NCI-H1105 treated with DMSO at 0.1 percent for 48 hours (cell line): ENCODE results near the gene PDE7B.
"Not testable (repeated sequence)": the region's sequence is repeated elsewhere in the genome, so short reads cannot be mapped to it uniquely, and the experiment has no call there.

Experiments
- DNase-seq: peaks from one replicate; lab custom pipeline; 2025; lab: John Stamatoyannopoulos, UW

The PDE7B gene

DNA sequence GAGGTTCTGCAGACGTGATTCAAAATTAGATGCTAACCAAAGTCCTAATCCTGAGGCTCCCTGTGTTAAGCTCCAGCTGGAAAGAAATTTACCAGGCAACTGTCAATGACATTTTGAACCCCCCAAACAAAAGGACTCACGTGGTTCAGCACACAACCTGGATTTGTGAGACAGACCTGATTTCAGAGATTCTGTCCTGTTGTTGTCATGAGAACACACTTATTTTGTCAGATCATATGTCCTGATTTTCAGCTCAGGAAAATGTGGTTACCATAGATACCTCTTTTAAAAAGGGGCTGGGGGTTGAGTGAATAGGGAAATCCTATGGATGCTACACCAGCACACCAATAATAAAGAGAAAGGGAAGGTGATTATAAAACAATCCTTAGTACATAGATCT is 337.0 kb downstream of the PDE7B start:
- no peak for DNase-seq

DNA sequence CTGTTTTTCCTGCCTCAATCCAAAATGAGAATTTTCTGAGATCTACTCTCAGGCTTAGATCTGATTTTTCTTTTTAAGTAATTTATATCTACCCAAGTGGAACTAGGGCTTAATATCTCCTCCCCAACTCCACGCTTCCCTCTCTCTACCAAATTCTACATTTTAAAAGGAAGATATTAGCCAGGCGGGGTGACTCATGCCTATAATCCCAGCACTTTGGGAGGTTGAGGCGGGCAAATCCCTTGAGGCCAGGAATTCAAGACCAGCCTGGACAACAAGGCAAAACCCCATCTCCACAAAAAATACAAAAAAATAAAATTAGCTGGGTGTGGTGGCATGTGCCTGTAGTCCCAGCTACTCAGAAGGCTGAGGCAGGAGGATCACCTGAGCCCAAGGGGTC is 337.6 kb downstream of the PDE7B start:
- no peak for DNase-seq

GRCh38 chr6:136191606-136192312 is 340.3 kb downstream of the PDE7B start:
- DNase-seq, result no peak

GRCh38 chr6:136192902-136193301 is 341.4 kb downstream of the PDE7B start:
- no peak for DNase-seq

GRCh38 chr6:136201732-136202131 is 350.2 kb downstream of the PDE7B start:
- DNase-seq, result no peak

GRCh38 chr6:136208783-136209182 is 357.3 kb downstream of the PDE7B start:
- DNase-seq, result no peak

- no peak for DNase-seq
Measured at GRCh38 chr6:136209496-136209895, 358.0 kb downstream of the PDE7B start.

GRCh38 chr6:136210398-136211165 is 359.1 kb downstream of the PDE7B start:
- no peak for DNase-seq

- no peak for DNase-seq
Measured at GRCh38 chr6:136212608-136213007, 361.1 kb downstream of the PDE7B start.

GRCh38 chr6:136213012-136213539 is 361.6 kb downstream of the PDE7B start:
- no peak for DNase-seq

- DNase-seq, result no peak
Measured at GRCh38 chr6:136213853-136214252, 362.4 kb downstream of the PDE7B start.

- no peak for DNase-seq
Measured at GRCh38 chr6:136216503-136217401, 365.3 kb downstream of the PDE7B start.

DNA sequence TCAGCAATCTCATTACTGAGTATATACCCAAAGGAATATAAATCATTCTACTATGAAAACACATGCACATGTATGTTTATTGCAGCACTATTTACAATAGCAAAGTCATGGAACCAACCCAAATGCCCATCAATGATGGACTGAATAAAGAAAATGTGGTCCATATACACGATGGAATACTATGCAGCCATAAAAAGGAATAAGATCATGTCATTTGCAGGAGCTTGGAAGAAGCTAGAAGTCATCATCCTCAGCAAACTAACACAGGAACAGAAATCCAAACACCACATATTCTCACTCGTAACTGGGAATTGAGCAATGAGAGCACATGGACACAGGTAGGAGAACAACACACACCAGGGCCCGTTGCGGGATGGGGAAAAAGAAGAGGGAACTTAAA is 373.5 kb downstream of the PDE7B start:
- not testable (repeated sequence) for DNase-seq

DNA sequence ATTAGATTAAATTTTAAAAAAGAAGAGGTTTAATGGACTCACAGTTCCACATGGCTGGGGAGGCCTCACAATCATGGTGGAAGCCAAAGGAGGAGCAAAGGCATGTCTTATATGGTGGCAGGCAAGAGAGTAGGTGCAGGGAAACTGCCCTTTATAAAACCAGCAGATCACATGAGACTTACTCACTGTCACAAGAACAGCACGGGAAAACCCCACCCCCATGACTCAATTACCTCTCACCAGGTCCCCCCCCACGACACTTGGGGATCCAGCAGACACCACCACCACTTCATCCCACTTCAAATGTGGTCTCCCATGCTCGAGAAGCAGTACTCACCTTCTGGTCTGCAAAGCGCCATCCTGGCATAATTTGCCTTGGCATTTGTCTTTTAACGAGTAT is 374.0 kb downstream of the PDE7B start:
- no peak for DNase-seq

- DNase-seq, result peak; percentile 68
Measured at GRCh38 chr6:136226027-136226673, 374.6 kb downstream of the PDE7B start.

DNA sequence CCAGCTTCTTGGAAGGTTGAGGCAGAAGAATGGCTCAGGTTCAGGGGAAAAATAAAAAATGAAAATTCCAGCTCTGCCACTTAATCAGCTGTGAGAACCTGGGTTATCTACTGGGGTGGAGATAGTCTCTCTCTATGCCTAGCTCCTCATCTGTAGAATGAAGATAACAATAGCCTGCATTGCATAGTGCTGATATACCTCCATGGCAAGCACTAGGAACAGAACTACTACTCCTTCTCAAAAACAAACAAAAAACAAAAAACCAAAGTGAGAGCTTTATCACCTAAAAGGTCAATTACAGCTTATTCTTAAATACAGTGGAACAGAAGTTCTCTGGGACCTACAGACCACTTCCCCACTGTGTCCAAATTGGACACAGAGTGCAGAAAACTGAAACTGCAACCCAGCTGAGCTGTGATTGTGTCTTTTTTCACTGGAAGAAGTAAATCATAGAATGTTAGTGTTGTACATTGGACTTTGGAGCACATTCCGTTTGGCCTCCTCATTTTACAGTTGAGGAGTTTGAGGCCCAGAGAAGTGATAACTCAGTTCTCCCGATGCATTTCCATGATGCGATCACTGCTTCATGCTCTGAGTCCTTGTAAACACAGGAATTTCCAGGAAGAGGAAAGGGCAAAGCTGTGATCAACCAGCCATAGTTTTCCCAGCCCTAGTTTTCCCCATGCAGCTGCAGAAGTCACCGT is 375.3 kb downstream of the PDE7B start:
- DNase-seq, result no peak

DNA sequence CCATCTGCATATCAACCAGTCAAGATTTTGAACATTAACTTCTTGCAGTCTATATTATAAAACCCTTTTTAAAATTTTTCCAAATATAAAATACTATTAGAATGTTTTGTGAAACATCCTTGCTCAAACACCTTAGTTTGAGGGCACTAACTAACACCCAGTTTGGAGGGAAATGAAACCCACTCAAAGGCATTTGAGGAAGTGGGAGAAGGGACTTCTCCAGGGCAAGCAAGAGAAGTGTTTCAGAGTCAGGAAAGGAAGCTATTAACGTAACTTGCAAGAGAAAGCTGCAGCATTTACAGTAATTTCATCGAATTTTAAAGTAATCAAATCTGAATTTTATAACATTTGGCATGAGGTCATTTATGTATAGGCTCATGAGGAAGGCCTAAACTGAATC is 377.3 kb downstream of the PDE7B start:
- no peak for DNase-seq

- DNase-seq, result no peak
Measured at GRCh38 chr6:136230219-136230853, 378.8 kb downstream of the PDE7B start.

DNA sequence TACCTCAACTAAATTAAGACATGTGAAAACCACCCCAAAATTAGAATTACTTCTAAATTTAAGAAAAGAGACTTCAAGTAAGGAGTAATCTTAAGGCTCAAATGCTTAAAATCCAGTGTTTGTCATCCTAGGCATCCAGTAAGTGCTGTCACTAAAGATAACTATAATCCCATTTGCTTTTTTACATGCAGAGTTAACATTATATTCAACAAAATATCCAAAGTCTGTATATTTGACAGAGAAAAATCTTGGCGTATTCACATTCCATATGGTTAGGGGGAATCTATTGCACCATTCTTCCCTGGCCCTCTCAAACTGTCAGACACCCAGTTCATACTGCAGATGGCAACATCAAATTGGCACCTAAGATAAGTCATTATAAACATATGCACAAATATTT is 381.2 kb downstream of the PDE7B start:
- no peak for DNase-seq

DNA sequence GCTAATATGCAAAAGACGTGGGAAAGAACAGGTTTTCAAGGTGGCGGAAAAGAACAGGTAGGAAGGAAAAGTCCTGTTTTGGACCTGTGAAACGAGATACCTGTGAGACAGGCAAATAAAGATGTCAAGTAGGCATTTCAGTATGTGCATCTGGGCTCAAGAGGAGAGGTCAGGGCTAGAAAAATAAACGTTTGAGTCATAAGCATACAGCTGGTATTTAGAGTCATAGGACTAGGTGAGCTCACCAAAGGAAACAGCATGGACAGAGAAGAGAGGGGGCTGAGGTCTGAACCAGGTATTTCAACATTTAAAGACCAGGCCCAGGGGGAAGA is 383.7 kb downstream of the PDE7B start:
- no peak for DNase-seq
